Spleen (tissue), 11 donors: ENCODE data around the gene GPC3. TPM values are rescaled to one million over a fixed set of nuclear protein-coding genes. Genes with fewer than 3 reads are reported as not detected.

ENCODE experiments used
- DNase-seq: peaks from one replicate; pipeline ENCODE4 v3.0.0-alpha.2; 2020
- H3K27ac ChIP-seq, 8 donors: fragments of 200-600 bp; sonication (generic) in 7 of 8; 1 replicate in 4 of 8; 2 replicates in 4 of 8; pipeline versions ENCODE4 v1.5.0 to v1.8.0; 2016 to 2021; ENCODE audit warnings: inconsistent platforms in 4 of 8, mild to moderate bottlenecking in 4 of 8, moderate library complexity in 1 of 8
- H3K27me3 ChIP-seq, 7 donors: fragments of 200-600 bp; sonication (generic) in 6 of 7; replicated peaks in 1 of 7; 1 replicate in 4 of 7; 2 replicates in 3 of 7; pipeline versions ENCODE4 v1.5.0 to v1.8.0; 2016 to 2021; ENCODE audit warnings: inconsistent platforms in 3 of 7, mild to moderate bottlenecking in 1 of 7
- H3K36me3 ChIP-seq, 6 donors: fragments of 200-600 bp; sonication (generic) in 5 of 6; 1 replicate in 4 of 6; 2 replicates in 2 of 6; pipeline versions ENCODE4 v1.5.0 to v1.8.0; 2016 to 2021; ENCODE audit warnings: inconsistent platforms in 2 of 6
- H3K4me1 ChIP-seq, 6 donors: fragments of 200-600 bp; sonication (generic) in 5 of 6; 1 replicate in 3 of 6; 2 replicates in 3 of 6; pipeline versions ENCODE4 v1.5.0 to v1.8.0; 2016 to 2021; ENCODE audit warnings: inconsistent platforms in 3 of 6
- H3K4me3 ChIP-seq, 8 donors: fragments of 200-600 bp; sonication (generic) in 7 of 8; 1 replicate in 4 of 8; 2 replicates in 4 of 8; pipeline versions ENCODE4 v1.5.0 to v1.8.0; 2016 to 2021; ENCODE audit warnings: inconsistent platforms in 4 of 8, mild to moderate bottlenecking in 4 of 8, moderate library complexity in 2 of 8
- H3K9me3 ChIP-seq, 8 donors: fragments of 200-600 bp; sonication (generic) in 7 of 8; 1 replicate in 4 of 8; 2 replicates in 4 of 8; pipeline versions ENCODE4 v1.5.0 to v1.8.0; 2016 to 2021; ENCODE audit warnings: inconsistent platforms in 4 of 8
- CTCF ChIP-seq, 11 experiments: fragments of 200-600 bp in 7 of 11; fragments of 450-650 bp in 4 of 11; sonication (generic) in 4 of 11; IDR thresholded peaks in 8 of 11; conservative IDR thresholded peaks in 3 of 11; 1 replicate in 7 of 11; 2 replicates in 4 of 11; pipeline versions ENCODE4 v1.4.0 to v1.8.0; 2016 to 2021; ENCODE audit warnings: antibody characterized with exemption in 11 of 11, inconsistent platforms in 4 of 11, mild to moderate bottlenecking in 1 of 11
- POLR2A ChIP-seq, 3 donors: fragments of 450-650 bp; IDR thresholded peaks; one replicate each; pipeline ENCODE4 v1.5.1; 2017; ENCODE audit warnings: antibody characterized with exemption in 3 of 3, mild to moderate bottlenecking in 1 of 3
- POLR2AphosphoS5 ChIP-seq, 3 donors: sonication (generic); formaldehyde crosslinking; IDR thresholded peaks; one replicate each; pipeline ENCODE4 v1.5.1; 2017; ENCODE audit warnings: antibody characterized with exemption in 3 of 3
- WGBS, 5 donors: extraction: QIAGEN DNeasy Blood & Tissue Kit in 3 of 5; methylation state at CpG; one replicate each; pipeline versions ENCODE4 v1.1.5 to v1.1.7; 2013 to 2018; 5-methylcytosine and 5-hydroxymethylcytosine counted together
- intact Hi-C: fragments of 100-400 bp; cut with DNase I; formaldehyde crosslinking; loops from one replicate; pipeline ENCODE4 v1.15.0; 2023; ENCODE audit warnings: low total_unique reads
- polyA plus RNA-seq, 3 donors: library from polyadenylated mRNA; stranded (reverse); fragments of 200-250 nt; gene quantifications; one replicate each; pipeline ENCODE4 v1.2.1, GENCODE V29; 2013
- total RNA-seq, 7 donors: library from RNA; depleted of rRNA in 3 of 7; stranded (reverse); fragments of >200 nt in 3 of 7; fragmentation: NEBNext Ultra II Directional in 4 of 7; extraction: Animal tissue kit (Norgen Biotek cat#: 25700) in 4 of 7; gene quantifications; one replicate each; pipeline versions ENCODE4 v1.1.0 to v1.2.1, GENCODE V29; 2016 to 2021
- donor health status: healthy with polysubstance abuse.
- donor health status: DM: no; HTN: no; CAD: no; lungs with moderate emphysema.
- donor health status: DM: no; HTN: no; CAD: no.
- donor health status: Bipolar disorder and iron deficiency.
- donor health status: healthy.
- donor health status: DM: no; HTN: no; CAD: no.
- donor health status: DM: yes; HTN: yes; CAD: no.

GPC3 gene
- total and polyA plus RNA-seq, 10 donors: 0.41 to 3.3 (median 1.5) TPM

GRCh38 chrX:133869270-133869669 lies 116.1 kb downstream of the GPC3 start:
- Histone ChIP-seq H3K27me3 (peaks cover 0 to 7% (median 0%) of the 10 kb centered on the region in 7 donors), H3K9me3 (peaks cover 0 to 10% (median 0%) of the 10 kb centered on the region in 8 donors), H3K4me1 (no peaks in the 10 kb centered on the region), H3K36me3 (no peaks in the 10 kb centered on the region), H3K4me3 (no peak overlapping the region), H3K27ac (no peak overlapping the region)
- TF ChIP-seq CTCF (IDR thresholded peaks at IDR 0.05 in 8 of 11, conservative IDR thresholded peaks at IDR 0.05 in 3 of 11) (no peak), POLR2A (IDR thresholded peaks at IDR 0.05) (no peak), POLR2AphosphoS5 (IDR thresholded peaks at IDR 0.05) (no peak)
- intact Hi-C loops: no loop called here
- DNase-seq: no peak
- WGBS, 5 donors: 74 to 94% (median 85%) methylated on average over 4 of the region's 4 CpGs

- no peak for DNase-seq
- intact Hi-C loops: no loop called here
- WGBS, 5 donors: 44 to 94% (median 88%) methylated on average over 1 of the region's 1 CpG
These were observed 116.7 kb downstream of the GPC3 start for GRCh38 chrX:133868682-133869081.

GRCh38 chrX:133868250-133868649 lies 117.1 kb downstream of the GPC3 start:
- no peaks in the 10 kb centered on the region for H3K4me1 ChIP-seq
- no peak overlapping the region for H3K27ac ChIP-seq
- DNase-seq: no peak
- peaks cover 0 to 10% (median 0%) of the 10 kb centered on the region in 8 donors for H3K9me3 ChIP-seq
- intact Hi-C loops: no loop called here
- H3K36me3 ChIP-seq: no peaks in the 10 kb centered on the region
- peaks cover 0 to 7% (median 0%) of the 10 kb centered on the region in 7 donors for H3K27me3 ChIP-seq
- no peak overlapping the region for H3K4me3 ChIP-seq
- no peak for TF ChIP-seq POLR2AphosphoS5 (IDR thresholded peaks at IDR 0.05)
- TF ChIP-seq POLR2A (IDR thresholded peaks at IDR 0.05): no peak
- TF ChIP-seq CTCF (IDR thresholded peaks at IDR 0.05 in 8 of 11, conservative IDR thresholded peaks at IDR 0.05 in 3 of 11): no peak

More at GRCh38 chrX:133868682-133869081, 116.7 kb downstream of the GPC3 start:
- no peak for TF ChIP-seq POLR2AphosphoS5 (IDR thresholded peaks at IDR 0.05)
- no peak for TF ChIP-seq CTCF (IDR thresholded peaks at IDR 0.05 in 8 of 11, conservative IDR thresholded peaks at IDR 0.05 in 3 of 11)
- TF ChIP-seq POLR2A (IDR thresholded peaks at IDR 0.05): no peak
- H3K36me3 ChIP-seq: no peaks in the 10 kb centered on the region
- no peaks in the 10 kb centered on the region for H3K4me1 ChIP-seq
- peaks cover 0 to 10% (median 0%) of the 10 kb centered on the region in 8 donors for H3K9me3 ChIP-seq
- H3K4me3 ChIP-seq: no peak overlapping the region
- peaks cover 0 to 7% (median 0%) of the 10 kb centered on the region in 7 donors for H3K27me3 ChIP-seq
- no peak overlapping the region for H3K27ac ChIP-seq

GRCh38 chrX:133865761-133866471 lies 119.5 kb downstream of the GPC3 start:
- no peak overlapping the region for H3K27ac ChIP-seq
- peaks cover 0 to 10% (median 0%) of the 10 kb centered on the region in 8 donors for H3K9me3 ChIP-seq
- no peak for DNase-seq
- TF ChIP-seq POLR2A (IDR thresholded peaks at IDR 0.05): no peak
- TF ChIP-seq POLR2AphosphoS5 (IDR thresholded peaks at IDR 0.05): no peak
- TF ChIP-seq CTCF (IDR thresholded peaks at IDR 0.05 in 8 of 11, conservative IDR thresholded peaks at IDR 0.05 in 3 of 11): no peak
- H3K36me3 ChIP-seq: no peaks in the 10 kb centered on the region
- no peaks in the 10 kb centered on the region for H3K4me1 ChIP-seq
- H3K4me3 ChIP-seq: no peak overlapping the region
- intact Hi-C loops: no loop called here
- 38 to 79% (median 74%) methylated on average over 3 of the region's 3 CpGs for WGBS, 5 donors
- H3K27me3 ChIP-seq: peaks cover 0 to 7% (median 0%) of the 10 kb centered on the region in 7 donors
